ENCODE results near the gene ADRA1B.

DNA sequence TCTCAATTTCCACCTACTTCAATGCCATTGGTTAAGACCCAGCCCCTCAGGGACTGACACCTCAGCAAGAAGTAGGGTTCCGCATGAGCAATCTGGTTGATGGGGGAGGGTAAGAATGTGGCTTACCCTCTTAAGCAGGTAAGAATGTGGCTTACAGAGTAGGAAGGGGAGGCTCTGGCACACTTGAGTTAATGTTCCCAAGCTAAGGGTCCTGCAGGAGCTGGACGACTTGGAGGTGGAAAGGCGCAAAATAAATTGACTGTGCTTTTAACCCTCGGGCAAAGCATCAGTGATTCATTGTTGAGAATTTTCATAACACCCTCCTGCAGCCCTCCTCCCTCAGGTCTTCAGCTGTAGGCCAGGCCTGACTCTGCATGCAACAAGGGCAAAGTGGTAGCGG lies 24.9 kb upstream of the ADRA1B start:
- TF ChIP-seq STAT1 (conservative IDR thresholded peaks at IDR 0.05) (no peak), SP1 (IDR thresholded peaks at IDR 0.05; ENCODE audit: low read depth, low read length) (no peak), RAD21 (IDR thresholded peaks at IDR 0.05; ENCODE audit: insufficient read depth, low read depth, low read length) (no peak), EP300 (IDR thresholded peaks at IDR 0.05; ENCODE audit: borderline replicate concordance in 1 of 2, control insufficient read depth in 1 of 2, low read depth in 2 of 2, low read length in 2 of 2) (no peak), ZSCAN29 (IDR thresholded peaks at IDR 0.05) (no peak), SMC3 (IDR thresholded peaks at IDR 0.05; ENCODE audit: borderline replicate concordance, low read length) (no peak), RB1 (IDR thresholded peaks at IDR 0.05; ENCODE audit: borderline replicate concordance) (no peak), SREBF2 (IDR thresholded peaks at IDR 0.05; ENCODE audit: low read length) (no peak), SIN3A (IDR thresholded peaks at IDR 0.05; ENCODE audit: low read depth, low read length) (no peak)
- TF ChIP-seq, protein P1, sequence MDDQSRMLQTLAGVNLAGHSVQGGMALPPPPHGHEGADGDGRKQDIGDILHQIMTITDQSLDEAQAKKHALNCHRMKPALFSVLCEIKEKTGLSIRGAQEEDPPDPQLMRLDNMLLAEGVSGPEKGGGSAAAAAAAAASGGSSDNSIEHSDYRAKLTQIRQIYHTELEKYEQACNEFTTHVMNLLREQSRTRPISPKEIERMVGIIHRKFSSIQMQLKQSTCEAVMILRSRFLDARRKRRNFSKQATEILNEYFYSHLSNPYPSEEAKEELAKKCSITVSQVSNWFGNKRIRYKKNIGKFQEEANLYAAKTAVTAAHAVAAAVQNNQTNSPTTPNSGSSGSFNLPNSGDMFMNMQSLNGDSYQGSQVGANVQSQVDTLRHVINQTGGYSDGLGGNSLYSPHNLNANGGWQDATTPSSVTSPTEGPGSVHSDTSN (IDR thresholded peaks at IDR 0.05; ENCODE audit: insufficient replicate concordance, low read depth, low read length), result no peak
- TF ChIP-seq, protein P2, sequence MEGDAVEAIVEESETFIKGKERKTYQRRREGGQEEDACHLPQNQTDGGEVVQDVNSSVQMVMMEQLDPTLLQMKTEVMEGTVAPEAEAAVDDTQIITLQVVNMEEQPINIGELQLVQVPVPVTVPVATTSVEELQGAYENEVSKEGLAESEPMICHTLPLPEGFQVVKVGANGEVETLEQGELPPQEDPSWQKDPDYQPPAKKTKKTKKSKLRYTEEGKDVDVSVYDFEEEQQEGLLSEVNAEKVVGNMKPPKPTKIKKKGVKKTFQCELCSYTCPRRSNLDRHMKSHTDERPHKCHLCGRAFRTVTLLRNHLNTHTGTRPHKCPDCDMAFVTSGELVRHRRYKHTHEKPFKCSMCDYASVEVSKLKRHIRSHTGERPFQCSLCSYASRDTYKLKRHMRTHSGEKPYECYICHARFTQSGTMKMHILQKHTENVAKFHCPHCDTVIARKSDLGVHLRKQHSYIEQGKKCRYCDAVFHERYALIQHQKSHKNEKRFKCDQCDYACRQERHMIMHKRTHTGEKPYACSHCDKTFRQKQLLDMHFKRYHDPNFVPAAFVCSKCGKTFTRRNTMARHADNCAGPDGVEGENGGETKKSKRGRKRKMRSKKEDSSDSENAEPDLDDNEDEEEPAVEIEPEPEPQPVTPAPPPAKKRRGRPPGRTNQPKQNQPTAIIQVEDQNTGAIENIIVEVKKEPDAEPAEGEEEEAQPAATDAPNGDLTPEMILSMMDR (IDR thresholded peaks at IDR 0.05 in 2 of 3, conservative IDR thresholded peaks at IDR 0.05 in 1 of 3; ENCODE audit: control insufficient read depth in 2 of 3, extremely low read depth in 1 of 3, insufficient read depth in 1 of 3, low read depth in 3 of 3, low read length in 3 of 3), result no peak
- TF ChIP-seq, protein P3, sequence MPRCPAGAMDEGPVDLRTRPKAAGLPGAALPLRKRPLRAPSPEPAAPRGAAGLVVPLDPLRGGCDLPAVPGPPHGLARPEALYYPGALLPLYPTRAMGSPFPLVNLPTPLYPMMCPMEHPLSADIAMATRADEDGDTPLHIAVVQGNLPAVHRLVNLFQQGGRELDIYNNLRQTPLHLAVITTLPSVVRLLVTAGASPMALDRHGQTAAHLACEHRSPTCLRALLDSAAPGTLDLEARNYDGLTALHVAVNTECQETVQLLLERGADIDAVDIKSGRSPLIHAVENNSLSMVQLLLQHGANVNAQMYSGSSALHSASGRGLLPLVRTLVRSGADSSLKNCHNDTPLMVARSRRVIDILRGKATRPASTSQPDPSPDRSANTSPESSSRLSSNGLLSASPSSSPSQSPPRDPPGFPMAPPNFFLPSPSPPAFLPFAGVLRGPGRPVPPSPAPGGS (IDR thresholded peaks at IDR 0.05; ENCODE audit: borderline replicate concordance, insufficient read depth, low read depth, low read length, poor library complexity, severe bottlenecking), result no peak
- TF ChIP-seq, protein P4, sequence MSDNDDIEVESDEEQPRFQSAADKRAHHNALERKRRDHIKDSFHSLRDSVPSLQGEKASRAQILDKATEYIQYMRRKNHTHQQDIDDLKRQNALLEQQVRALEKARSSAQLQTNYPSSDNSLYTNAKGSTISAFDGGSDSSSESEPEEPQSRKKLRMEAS (IDR thresholded peaks at IDR 0.05; ENCODE audit: low read depth, low read length), result no peak
